ENCODE results near the gene PLCH1.

Gene PLCH1

DNA sequence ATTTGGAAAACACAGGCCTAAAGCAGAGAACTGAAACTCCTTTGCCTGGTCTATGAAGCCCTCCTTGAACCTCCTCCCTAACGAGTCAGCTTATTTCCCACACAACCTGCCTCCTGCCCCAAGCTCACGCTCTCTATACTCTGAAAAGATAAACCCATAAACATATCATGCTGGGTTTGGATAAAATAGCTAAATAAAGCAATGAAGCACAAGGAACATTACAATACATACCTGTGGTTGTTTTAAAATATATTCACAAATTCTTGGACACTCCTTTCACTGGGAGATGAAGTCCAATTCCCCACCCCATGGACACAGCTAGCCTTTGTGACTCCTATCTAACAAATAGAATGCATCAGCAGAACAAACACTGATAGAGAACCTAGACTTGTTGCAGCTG lies 98.2 kb downstream of the PLCH1 start:
- no peak for TF ChIP-seq ZFP30 (CRISPR knock-in tag; IDR thresholded peaks at IDR 0.05)
- TF ChIP-seq PATZ1 (CRISPR knock-in tag; IDR thresholded peaks at IDR 0.05; ENCODE audit: borderline replicate concordance): no peak
- no peak for TF ChIP-seq TCF4 (CRISPR knock-in tag; IDR thresholded peaks at IDR 0.05; ENCODE audit: borderline replicate concordance)
- no peak for TF ChIP-seq BACH2 (CRISPR knock-in tag; IDR thresholded peaks at IDR 0.05; ENCODE audit: borderline replicate concordance)
- TF ChIP-seq POU6F1 (CRISPR knock-in tag; IDR thresholded peaks at IDR 0.05; ENCODE audit: borderline replicate concordance, low read depth): no peak
- ATAC-seq: no peak

DNA sequence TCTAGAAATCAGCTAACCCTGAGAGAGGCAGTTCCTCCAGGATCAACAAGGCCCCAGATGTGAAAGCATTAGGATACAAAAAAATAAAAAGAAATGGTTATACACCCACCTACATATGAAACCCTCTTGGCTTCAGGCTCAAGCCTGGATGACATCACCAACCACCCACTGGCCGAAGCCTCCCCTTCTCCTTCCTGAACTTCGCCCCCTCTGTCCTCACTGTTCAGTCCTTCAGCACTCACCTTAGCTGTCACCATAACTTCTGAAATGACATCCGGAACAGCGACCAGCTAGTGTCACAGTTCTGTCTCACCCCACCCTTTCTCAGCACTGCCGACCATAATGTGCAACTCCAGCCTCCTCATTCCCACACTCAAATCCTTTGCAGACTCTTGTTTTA lies 98.7 kb downstream of the PLCH1 start:
- no peak for TF ChIP-seq TOX (CRISPR knock-in tag; IDR thresholded peaks at IDR 0.05; ENCODE audit: borderline replicate concordance)
- no peak for TF ChIP-seq POU6F1 (CRISPR knock-in tag; IDR thresholded peaks at IDR 0.05; ENCODE audit: borderline replicate concordance, low read depth)
- no peak for TF ChIP-seq PATZ1 (CRISPR knock-in tag; IDR thresholded peaks at IDR 0.05; ENCODE audit: borderline replicate concordance)
- TF ChIP-seq ESRRG (CRISPR knock-in tag; IDR thresholded peaks at IDR 0.05): no peak
- no peak for TF ChIP-seq OSR1 (CRISPR knock-in tag; IDR thresholded peaks at IDR 0.05)
- no peak for TF ChIP-seq ZNF70 (CRISPR knock-in tag; IDR thresholded peaks at IDR 0.05)
- TF ChIP-seq PPARA (CRISPR knock-in tag; IDR thresholded peaks at IDR 0.05; ENCODE audit: borderline replicate concordance): no peak
- no peak for TF ChIP-seq ZNF565 (CRISPR knock-in tag; conservative IDR thresholded peaks at IDR 0.05; ENCODE audit: low read depth)
- TF ChIP-seq BACH2 (CRISPR knock-in tag; IDR thresholded peaks at IDR 0.05; ENCODE audit: borderline replicate concordance): no peak
- TF ChIP-seq CSRNP3 (CRISPR knock-in tag; IDR thresholded peaks at IDR 0.05): no peak
- TF ChIP-seq TCF4 (CRISPR knock-in tag; IDR thresholded peaks at IDR 0.05; ENCODE audit: borderline replicate concordance): no peak
- TF ChIP-seq SNAI2 (CRISPR knock-in tag; IDR thresholded peaks at IDR 0.05): no peak
- no peak for TF ChIP-seq ZNF8 (CRISPR knock-in tag; IDR thresholded peaks at IDR 0.05)
- no peak for TF ChIP-seq ARNTL (CRISPR knock-in tag; IDR thresholded peaks at IDR 0.05; ENCODE audit: borderline replicate concordance, low read depth)
- TF ChIP-seq ZFP3 (CRISPR knock-in tag; IDR thresholded peaks at IDR 0.05): no peak
- ATAC-seq: no peak

DNA sequence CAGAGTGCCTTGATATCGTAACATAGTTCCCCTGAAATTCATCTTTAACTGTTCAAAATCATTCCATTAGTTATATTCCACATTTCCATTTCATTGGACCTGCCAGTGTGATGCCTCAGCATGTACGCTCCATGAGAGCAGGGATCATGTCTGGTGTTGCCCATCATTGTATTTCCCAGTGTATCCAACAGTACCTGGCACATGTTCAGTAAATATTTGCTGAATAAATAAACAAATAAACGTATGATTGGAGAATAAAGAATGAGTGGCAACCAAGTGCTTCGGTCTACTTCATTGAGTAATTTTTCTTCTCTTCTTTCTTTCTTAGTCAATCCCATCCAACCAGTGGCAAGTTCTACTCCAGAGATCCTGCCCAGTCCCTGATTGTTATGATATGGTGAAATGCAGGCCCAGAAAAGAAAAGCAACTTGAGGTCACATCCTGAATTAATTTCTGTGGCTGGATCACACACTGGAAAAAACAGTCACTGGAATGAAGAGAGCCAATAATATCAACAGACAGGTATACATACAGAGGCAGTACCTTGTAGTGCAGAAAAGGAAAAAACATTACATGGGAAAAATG lies 101.2 kb downstream of the PLCH1 start:
- TF ChIP-seq PPARA (CRISPR knock-in tag; IDR thresholded peaks at IDR 0.05; ENCODE audit: borderline replicate concordance): no peak
- no peak for TF ChIP-seq ZFP30 (CRISPR knock-in tag; IDR thresholded peaks at IDR 0.05)
- no peak for TF ChIP-seq RARB (CRISPR knock-in tag; IDR thresholded peaks at IDR 0.05)
- TF ChIP-seq, protein P1, sequence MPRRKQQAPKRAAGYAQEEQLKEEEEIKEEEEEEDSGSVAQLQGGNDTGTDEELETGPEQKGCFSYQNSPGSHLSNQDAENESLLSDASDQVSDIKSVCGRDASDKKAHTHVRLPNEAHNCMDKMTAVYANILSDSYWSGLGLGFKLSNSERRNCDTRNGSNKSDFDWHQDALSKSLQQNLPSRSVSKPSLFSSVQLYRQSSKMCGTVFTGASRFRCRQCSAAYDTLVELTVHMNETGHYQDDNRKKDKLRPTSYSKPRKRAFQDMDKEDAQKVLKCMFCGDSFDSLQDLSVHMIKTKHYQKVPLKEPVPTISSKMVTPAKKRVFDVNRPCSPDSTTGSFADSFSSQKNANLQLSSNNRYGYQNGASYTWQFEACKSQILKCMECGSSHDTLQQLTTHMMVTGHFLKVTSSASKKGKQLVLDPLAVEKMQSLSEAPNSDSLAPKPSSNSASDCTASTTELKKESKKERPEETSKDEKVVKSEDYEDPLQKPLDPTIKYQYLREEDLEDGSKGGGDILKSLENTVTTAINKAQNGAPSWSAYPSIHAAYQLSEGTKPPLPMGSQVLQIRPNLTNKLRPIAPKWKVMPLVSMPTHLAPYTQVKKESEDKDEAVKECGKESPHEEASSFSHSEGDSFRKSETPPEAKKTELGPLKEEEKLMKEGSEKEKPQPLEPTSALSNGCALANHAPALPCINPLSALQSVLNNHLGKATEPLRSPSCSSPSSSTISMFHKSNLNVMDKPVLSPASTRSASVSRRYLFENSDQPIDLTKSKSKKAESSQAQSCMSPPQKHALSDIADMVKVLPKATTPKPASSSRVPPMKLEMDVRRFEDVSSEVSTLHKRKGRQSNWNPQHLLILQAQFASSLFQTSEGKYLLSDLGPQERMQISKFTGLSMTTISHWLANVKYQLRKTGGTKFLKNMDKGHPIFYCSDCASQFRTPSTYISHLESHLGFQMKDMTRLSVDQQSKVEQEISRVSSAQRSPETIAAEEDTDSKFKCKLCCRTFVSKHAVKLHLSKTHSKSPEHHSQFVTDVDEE (CRISPR knock-in tag; IDR thresholded peaks at IDR 0.05): no peak
- TF ChIP-seq ZFP3 (CRISPR knock-in tag; IDR thresholded peaks at IDR 0.05): no peak
- no peak for TF ChIP-seq ZNF565 (CRISPR knock-in tag; conservative IDR thresholded peaks at IDR 0.05; ENCODE audit: low read depth)
- no peak for TF ChIP-seq TCF4 (CRISPR knock-in tag; IDR thresholded peaks at IDR 0.05; ENCODE audit: borderline replicate concordance)
- TF ChIP-seq CSRNP3 (CRISPR knock-in tag; IDR thresholded peaks at IDR 0.05): no peak
- no peak for TF ChIP-seq TOX (CRISPR knock-in tag; IDR thresholded peaks at IDR 0.05; ENCODE audit: borderline replicate concordance)
- no peak for TF ChIP-seq GLIS3 (CRISPR knock-in tag; IDR thresholded peaks at IDR 0.05)
- ATAC-seq: no peak
